GM21390 (cell line): ENCODE measurements around the gene CEP135.
"Not testable (repeated sequence)": the region's sequence is repeated elsewhere in the genome, so short reads cannot be mapped to it uniquely, and the experiment has no call there.

Experiments
- ATAC-seq: cut with Tn5 transposase; IDR thresholded peaks from one replicate; pipeline ENCODE4 v1.9.1; 2021; ENCODE audit not compliant: unreplicated experiment

Gene CEP135

GRCh38 chr4:55941881-55942396, 6.8 kb upstream of the CEP135 start:
- ATAC-seq, result no peak

GRCh38 chr4:55947254-55947882, 1.4 kb upstream of the CEP135 start:
- peak; percentile 27 for ATAC-seq

GRCh38 chr4:55947912-55948725, 626 bp upstream of the CEP135 start:
- ATAC-seq, result peak; percentile 14

- no peak for ATAC-seq
These were observed 697 bp downstream of the CEP135 start for GRCh38 chr4:55949482-55949802.

GRCh38 chr4:55951191-55951922, 2.6 kb downstream of the CEP135 start:
- no peak for ATAC-seq

- ATAC-seq, result no peak
These were observed 7.0 kb downstream of the CEP135 start for GRCh38 chr4:55955710-55956109.

GRCh38 chr4:55959655-55960054, 10.9 kb downstream of the CEP135 start:
- ATAC-seq, result no peak

- no peak for ATAC-seq
These were observed 15.3 kb downstream of the CEP135 start for GRCh38 chr4:55964046-55964445.

GRCh38 chr4:55965585-55965984, 16.8 kb downstream of the CEP135 start:
- no peak for ATAC-seq

- not testable (repeated sequence) for ATAC-seq
These were observed 17.6 kb downstream of the CEP135 start for GRCh38 chr4:55966324-55966723.

- ATAC-seq, result no peak
These were observed 18.6 kb downstream of the CEP135 start for GRCh38 chr4:55967376-55967775.

GRCh38 chr4:55973650-55974049, 24.9 kb downstream of the CEP135 start:
- ATAC-seq, result no peak

- ATAC-seq, result no peak
These were observed 29.1 kb downstream of the CEP135 start for GRCh38 chr4:55977811-55978210.

GRCh38 chr4:55979562-55979961, 30.8 kb downstream of the CEP135 start:
- peak; percentile 53 for ATAC-seq

- no peak for ATAC-seq
These were observed 32.0 kb downstream of the CEP135 start for GRCh38 chr4:55980725-55981124.

GRCh38 chr4:55982976-55983375, 34.2 kb downstream of the CEP135 start:
- no peak for ATAC-seq

- ATAC-seq, result no peak
These were observed 41.0 kb downstream of the CEP135 start for GRCh38 chr4:55989766-55990165.

- peak; percentile 82 for ATAC-seq
These were observed 45.4 kb downstream of the CEP135 start for GRCh38 chr4:55993994-55994663.

GRCh38 chr4:55996646-55997045, 47.9 kb downstream of the CEP135 start:
- no peak for ATAC-seq

- no peak for ATAC-seq
These were observed 54.9 kb downstream of the CEP135 start for GRCh38 chr4:56003606-56004005.

- ATAC-seq, result no peak
These were observed 55.5 kb downstream of the CEP135 start for GRCh38 chr4:56004235-56004634.
